H9 (cell line): ENCODE data around the gene TRIM44. TPM values are rescaled to one million over a fixed set of nuclear protein-coding genes. Genes with fewer than 3 reads are reported as not detected.

ENCODE experiments used
- DNase-seq: peaks from one replicate; pipeline ENCODE4 v3.0.0-alpha.2; 2017
- H2AFZ ChIP-seq: one replicate; pipeline ENCODE4 v1.6.1; 2013; ENCODE audit warnings: mild to moderate bottlenecking, low read length, control low read depth, moderate library complexity
- H2AK5ac ChIP-seq: 2 replicates; pipeline ENCODE4 v1.6.1; 2013; ENCODE audit warnings: low read length, control low read depth, mixed read lengths; ENCODE audit not compliant: insufficient read length
- H2BK120ac ChIP-seq: one replicate; pipeline ENCODE4 v1.6.1; 2013; ENCODE audit warnings: low read depth, mild to moderate bottlenecking, low read length, control low read depth, inconsistent platforms; ENCODE audit not compliant: poor library complexity, severe bottlenecking
- H2BK12ac ChIP-seq: 2 replicates; pipeline ENCODE4 v1.6.1; 2013; ENCODE audit warnings: low read length, control low read depth, mixed read lengths, low read depth; ENCODE audit not compliant: insufficient read length
- H2BK15ac ChIP-seq: 2 replicates; pipeline ENCODE4 v1.6.1; 2013; ENCODE audit warnings: low read depth, low read length, control low read depth
- H2BK20ac ChIP-seq: one replicate; pipeline ENCODE4 v1.6.1; 2013; ENCODE audit warnings: low read depth, mild to moderate bottlenecking, low read length, control low read depth, inconsistent platforms; ENCODE audit not compliant: poor library complexity, severe bottlenecking
- H2BK5ac ChIP-seq: 2 replicates; pipeline ENCODE4 v1.6.1; 2013; ENCODE audit warnings: low read length, control low read depth, mixed read lengths; ENCODE audit not compliant: insufficient read length
- H3K14ac ChIP-seq: 2 replicates; pipeline ENCODE4 v1.6.1; 2013; ENCODE audit warnings: low read length, control low read depth; ENCODE audit not compliant: insufficient read depth
- H3K18ac ChIP-seq: 2 replicates; pipeline ENCODE4 v1.6.1; 2013; ENCODE audit warnings: low read depth, mild to moderate bottlenecking, mixed read lengths, low read length, control low read depth; ENCODE audit not compliant: insufficient read length
- H3K23ac ChIP-seq: 2 replicates; pipeline ENCODE4 v1.6.1; 2013; ENCODE audit warnings: low read length, control low read depth, mixed read lengths, low read depth; ENCODE audit not compliant: insufficient read length
- H3K23me2 ChIP-seq: 2 replicates; pipeline ENCODE4 v1.6.1; 2013; ENCODE audit warnings: low read depth, mild to moderate bottlenecking, mixed read lengths, low read length, control low read depth; ENCODE audit not compliant: insufficient read length, poor library complexity, severe bottlenecking
- H3K27ac ChIP-seq: 2 replicates; pipeline ENCODE4 v1.5.1; 2013; ENCODE audit warnings: low read length, control low read depth, mixed read lengths, low read depth; ENCODE audit not compliant: insufficient read length
- H3K27me3 ChIP-seq: 2 replicates; pipeline ENCODE4 v1.6.1; 2013; ENCODE audit warnings: low read length, control low read depth, inconsistent platforms; ENCODE audit not compliant: insufficient read depth
- H3K4ac ChIP-seq: 2 replicates; pipeline ENCODE4 v1.6.1; 2013; ENCODE audit warnings: low read depth, mild to moderate bottlenecking, control low read depth, inconsistent platforms, low read length, moderate library complexity
- H3K4me1 ChIP-seq: 2 replicates; pipeline ENCODE4 v1.6.1; 2013; ENCODE audit warnings: low read length, control low read depth, inconsistent platforms; ENCODE audit not compliant: insufficient read depth
- H3K4me2 ChIP-seq: 2 replicates; pipeline ENCODE4 v1.6.1; 2013; ENCODE audit warnings: low read length, control low read depth, mixed read lengths; ENCODE audit not compliant: insufficient read length, insufficient read depth
- H3K56ac ChIP-seq: 2 replicates; pipeline ENCODE4 v1.6.1; 2013; ENCODE audit warnings: low read depth, mild to moderate bottlenecking, mixed read lengths, low read length, control low read depth; ENCODE audit not compliant: insufficient read length
- H3K79me1 ChIP-seq: 2 replicates; pipeline ENCODE4 v1.6.1; 2013; ENCODE audit warnings: low read depth, mild to moderate bottlenecking, moderate library complexity, low read length, control low read depth, inconsistent platforms; ENCODE audit not compliant: insufficient read depth, poor library complexity, severe bottlenecking
- H3K79me2 ChIP-seq: 2 replicates; pipeline ENCODE4 v1.6.1; 2013; ENCODE audit warnings: low read length, control low read depth, inconsistent platforms; ENCODE audit not compliant: insufficient read depth
- H3K9ac ChIP-seq: 2 replicates; pipeline ENCODE4 v1.6.1; 2013; ENCODE audit warnings: low read length, control low read depth, mixed read lengths; ENCODE audit not compliant: insufficient read length; ENCODE audit errors: extremely low read depth
- H3K9me3 ChIP-seq: one replicate; pipeline ENCODE4 v1.6.1; 2013; ENCODE audit warnings: low read depth, low read length, inconsistent platforms; ENCODE audit not compliant: control insufficient read depth
- H3T11ph ChIP-seq: one replicate; pipeline ENCODE4 v1.6.1; 2013; ENCODE audit warnings: mild to moderate bottlenecking, low read length, control low read depth, inconsistent platforms
- H4K20me1 ChIP-seq: one replicate; pipeline ENCODE4 v1.6.1; 2013; ENCODE audit not compliant: control insufficient read depth, insufficient read length, insufficient read depth
- H4K5ac ChIP-seq: 2 replicates; pipeline ENCODE4 v1.6.1; 2013; ENCODE audit warnings: low read depth, mild to moderate bottlenecking, mixed read lengths, low read length, control low read depth; ENCODE audit not compliant: insufficient read length
- H4K8ac ChIP-seq: replicated peaks from 2 replicates; pipeline ENCODE4 v1.6.1; 2013; ENCODE audit warnings: low read length, control low read depth, mixed read lengths, low read depth; ENCODE audit not compliant: insufficient read length
- H4K91ac ChIP-seq: 2 replicates; pipeline ENCODE4 v1.6.1; 2013; ENCODE audit warnings: low read depth, mild to moderate bottlenecking, moderate library complexity, mixed read lengths, low read length, control low read depth; ENCODE audit not compliant: insufficient read length
- H3K27ac Mint-ChIP-seq, 3 experiments: 2 replicates in 2 of 3; 3 replicates in 1 of 3; pipeline ENCODE4 v1.8.0; 2020 to 2021; ENCODE audit warnings: mixed read lengths in 3 of 3, mild to moderate bottlenecking in 1 of 3, moderate library complexity in 1 of 3
- H3K27me3 Mint-ChIP-seq: 2 replicates; pipeline ENCODE4 v1.8.0; 2021; ENCODE audit warnings: low read depth, mild to moderate bottlenecking, moderate library complexity, mixed read lengths
- H3K36me3 Mint-ChIP-seq, 3 experiments: 2 replicates in 2 of 3; 3 replicates in 1 of 3; pipeline ENCODE4 v1.8.0; 2020 to 2021; ENCODE audit warnings: low read depth in 3 of 3, mixed read lengths in 3 of 3; ENCODE audit not compliant: insufficient read depth in 1 of 3
- H3K4me1 Mint-ChIP-seq, 2 experiments: 2 replicates each; pipeline ENCODE4 v1.8.0; 2020; ENCODE audit warnings: mixed read lengths in 2 of 2
- H3K4me3 Mint-ChIP-seq, 2 experiments: 2 replicates in 1 of 2; 3 replicates in 1 of 2; pipeline ENCODE4 v1.8.0; 2020 to 2021; ENCODE audit warnings: mild to moderate bottlenecking in 2 of 2, mixed read lengths in 2 of 2, moderate library complexity in 1 of 2
- H3K9me3 Mint-ChIP-seq, 2 experiments: 2 replicates in 1 of 2; 3 replicates in 1 of 2; pipeline ENCODE4 v1.8.0; 2020; ENCODE audit warnings: mild to moderate bottlenecking in 2 of 2, mixed read lengths in 2 of 2, moderate library complexity in 1 of 2
- CTCF ChIP-seq: fragments of 200-600 bp; sonication (generic); conservative IDR thresholded peaks from 3 replicates; pipeline ENCODE4 v1.8.0; 2021; ENCODE audit warnings: antibody characterized with exemption, mild to moderate bottlenecking
- WGBS: extraction: QIAGEN DNeasy Blood & Tissue Kit; methylation state at CpG from one replicate; pipeline ENCODE4 v1.1.7; 2013; ENCODE audit warnings: missing lambda C conversion rate, low lambda C conversion rate, mixed read lengths; ENCODE audit not compliant: insufficient read length; ENCODE audit errors: extremely low coverage; 5-methylcytosine and 5-hydroxymethylcytosine counted together
- total RNA-seq: library from RNA; stranded (reverse); gene quantifications from 2 replicates; pipeline ENCODE4 v1.2.1, GENCODE V29; 2021

Gene TRIM44
- total RNA-seq, 1 experiment from 2014 or later: 37.7 TPM

DNA sequence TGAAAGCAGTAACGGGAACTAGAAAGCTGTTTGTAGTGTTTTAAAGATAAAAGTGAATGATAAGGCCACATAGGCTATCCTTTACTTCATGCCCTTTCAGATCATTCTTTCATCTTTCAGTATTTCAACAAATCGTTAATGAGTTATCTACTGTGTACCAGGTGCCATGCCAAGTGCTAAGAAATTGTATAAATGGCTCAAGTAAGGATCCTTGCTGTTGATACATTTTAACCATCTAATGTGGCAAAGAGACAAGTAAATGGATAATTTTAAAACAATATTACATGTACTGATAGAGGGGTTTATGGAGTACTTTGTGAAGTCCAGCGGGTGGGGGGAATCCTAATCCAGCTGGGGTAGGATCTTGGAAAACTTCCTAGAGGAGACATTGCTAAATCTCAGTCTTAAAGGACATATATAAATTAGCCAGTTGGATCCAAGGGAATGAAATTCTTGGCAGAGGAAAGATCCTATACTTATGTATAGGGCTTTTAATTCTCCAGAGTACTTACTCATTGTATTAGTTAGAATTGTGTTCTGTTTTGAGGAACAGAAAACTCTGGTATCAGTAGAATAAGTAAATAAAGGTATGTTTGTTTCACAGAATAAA is 119.4 kb downstream of the TRIM44 start:
- Histone ChIP-seq H3K9ac (no peak overlapping the region), H3K23me2 (no peaks in the 10 kb centered on the region), H3T11ph (no peak overlapping the region), H3K4ac (no peak overlapping the region), H2BK15ac (no peak overlapping the region), H2AFZ (no peak overlapping the region), H3K14ac (no peak overlapping the region), H3K79me1 (no peaks in the 10 kb centered on the region), H3K18ac (no peak overlapping the region), H3K23ac (no peak overlapping the region), H2AK5ac (no peak overlapping the region), H2BK5ac (no peak overlapping the region), H3K4me1 (no peaks in the 10 kb centered on the region), H3K4me2 (no peak overlapping the region), H3K79me2 (no peaks in the 10 kb centered on the region), H4K91ac (no peak overlapping the region), H4K5ac (no peak overlapping the region), H4K8ac (no peak overlapping the region), H2BK20ac (no peak overlapping the region), H3K27ac (no peak overlapping the region), H3K56ac (no peak overlapping the region), H2BK120ac (no peak overlapping the region), H2BK12ac (no peak overlapping the region), H3K27me3 (no peaks in the 10 kb centered on the region), H4K20me1 (no peaks in the 10 kb centered on the region), H3K9me3 (no peaks in the 10 kb centered on the region)
- no peak overlapping the region for H3K27ac Mint-ChIP-seq
- no CpG with 5 or more reads among the region's 3 CpGs for WGBS
- H3K9me3 Mint-ChIP-seq: peaks cover 8 to 10% of the 10 kb centered on the region in 2 experiments; a peak in 4 of 5 replicates
- DNase-seq: no peak
- H3K27me3 Mint-ChIP-seq: no peaks in the 10 kb centered on the region
- no peak overlapping the region for H3K4me3 Mint-ChIP-seq
- no peak for TF ChIP-seq CTCF
- peaks cover 3 to 8% (median 7%) of the 10 kb centered on the region in 3 experiments; a peak in 6 of 7 replicates for H3K36me3 Mint-ChIP-seq
- H3K4me1 Mint-ChIP-seq: peaks cover 21 to 23% of the 10 kb centered on the region in 2 experiments
